Ishikawa (cell line): ENCODE results near the gene TLE1.

Experiments
- CEBPB ChIP-seq: IDR thresholded peaks from 2 replicates; pipeline ENCODE4 v1.6.1; 2012
- CREB1 ChIP-seq: IDR thresholded peaks from 2 replicates; pipeline ENCODE4 v1.6.1; 2012; ENCODE audit warnings: low read depth
- EGR1 ChIP-seq: IDR thresholded peaks from 2 replicates; pipeline ENCODE4 v1.6.1; 2012
- MAX ChIP-seq: IDR thresholded peaks from 2 replicates; pipeline ENCODE4 v1.6.1; 2012
- YY1 ChIP-seq: IDR thresholded peaks from 2 replicates; pipeline ENCODE4 v1.6.1; 2012; ENCODE audit warnings: low read depth

- TF ChIP-seq CEBPB (no peak), EGR1 (no peak), MAX (no peak), YY1 (no peak), CREB1 (no peak)
Observed at GRCh38 chr9:81549500-81550206, 139.7 kb downstream of the TLE1 start.
